AG10803 (cell line): ENCODE results near the gene ARPP21.

Source experiments
- DNase-seq: peaks from one replicate; pipeline ENCODE4 v3.0.0; 2010; ENCODE audit warnings: low read depth
- H3K4me3 ChIP-seq: 2 replicates; pipeline ENCODE4 v1.5.1; 2011; ENCODE audit warnings: mild to moderate bottlenecking, low read length, control low read depth
- CTCF ChIP-seq: conservative IDR thresholded peaks from 2 replicates; pipeline ENCODE4 v1.5.1; 2011; ENCODE audit warnings: mild to moderate bottlenecking, low read length, control low read depth, inconsistent platforms

Gene ARPP21

GRCh38 chr3:35639254-35640186, at the start of gene ARPP21:
Gene ARPP21, plus strand, starts transcription at chr3:35639525. Its CDS starts 42,227 bp downstream, at chr3:35681752.
- DNase-seq = no peak
- H3K4me3 ChIP-seq = no peak within 1 kb of the TSS

GRCh38 chr3:35592589-35593295, 46.6 kb upstream of the ARPP21 start:
- H3K4me3 ChIP-seq = no peak overlapping the region
- no peak for TF ChIP-seq CTCF
- no peak for DNase-seq

More at GRCh38 chr3:35639254-35640186, at the start of gene ARPP21:
- no peak for TF ChIP-seq CTCF

- H3K4me3 ChIP-seq = no peak overlapping the region
- no peak for DNase-seq
- TF ChIP-seq CTCF = no peak
Observed at GRCh38 chr3:35594739-35595138, 44.6 kb upstream of the ARPP21 start.

- DNase-seq = no peak
- H3K4me3 ChIP-seq = no peak overlapping the region
- no peak for TF ChIP-seq CTCF
Observed at GRCh38 chr3:35596335-35596995, 42.9 kb upstream of the ARPP21 start.

- TF ChIP-seq CTCF = no peak
- no peak for DNase-seq
- no peak overlapping the region for H3K4me3 ChIP-seq
Observed at GRCh38 chr3:35597490-35597889, 41.8 kb upstream of the ARPP21 start.

GRCh38 chr3:35598804-35599203, 40.5 kb upstream of the ARPP21 start:
- DNase-seq = no peak
- no peak overlapping the region for H3K4me3 ChIP-seq
- TF ChIP-seq CTCF = no peak
